Activated gamma-delta T cell treated with anti-CD3 and anti-CD28 coated beads, Interleukin-2, amount 50 U/mL, for 16 hours (primary cell): ENCODE data around the gene MN1.
A peak's percentile ranks its signal among the peaks of the same experiment; 100 is the strongest.

Source experiments
- DNase-seq: peaks from one replicate; pipeline ENCODE4 v3.0.0-alpha.2; 2020; ENCODE audit warnings: low read depth

The MN1 gene

GRCh38 chr22:27801616-27802345 is at the start of gene MN1:
MN1 (minus strand) TSS chr22:27801756; CDS start chr22:27800543, 1,213 bp downstream.
- DNase-seq, result peak; percentile 9

DNA sequence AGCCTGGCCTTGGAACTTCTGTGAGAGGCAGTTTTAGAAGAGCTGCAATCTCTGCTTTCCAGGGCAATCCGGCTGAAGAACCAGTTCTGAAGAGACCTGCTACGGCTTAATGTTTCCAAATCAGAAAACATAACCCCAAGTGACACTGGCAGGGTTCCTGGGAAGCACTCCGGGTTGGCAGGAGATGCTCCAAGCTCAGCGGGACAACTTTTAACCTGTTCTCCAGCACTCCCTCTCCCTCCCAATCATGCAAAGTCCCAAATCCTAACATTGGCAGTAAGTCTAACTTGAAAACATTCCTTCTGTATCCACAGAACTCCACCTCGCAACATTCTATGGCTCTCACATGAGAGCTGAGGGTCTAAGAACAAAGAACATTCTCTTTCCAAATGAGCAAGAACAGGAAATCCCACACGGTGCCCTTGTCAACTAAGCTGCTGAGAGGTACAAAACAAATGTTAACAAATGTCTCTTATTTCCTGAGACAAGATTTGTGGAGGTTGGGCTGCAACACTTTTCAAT is 48.5 kb upstream of the MN1 start:
- no peak for DNase-seq

DNA sequence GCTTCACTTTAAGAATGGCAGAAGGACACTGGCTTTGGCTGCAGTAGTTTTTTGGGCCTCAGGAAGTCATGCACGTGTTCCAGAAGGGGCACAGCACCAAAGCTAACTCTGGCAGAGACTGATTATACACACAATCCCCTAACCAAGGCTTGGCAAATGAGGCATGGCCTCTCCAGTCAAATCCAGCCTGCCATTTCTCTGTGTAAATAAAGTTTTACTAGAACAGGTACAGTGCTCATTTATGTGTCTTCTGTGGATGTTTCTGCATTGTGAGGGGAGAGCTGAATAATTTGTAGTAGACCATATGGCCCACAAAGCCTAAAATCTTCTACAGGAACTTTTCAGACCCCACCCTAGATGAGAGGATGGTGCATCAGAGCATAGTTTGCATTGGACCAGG is 46.4 kb upstream of the MN1 start:
- no peak for DNase-seq

GRCh38 chr22:27846910-27847309 is 45.4 kb upstream of the MN1 start:
- no peak for DNase-seq

DNA sequence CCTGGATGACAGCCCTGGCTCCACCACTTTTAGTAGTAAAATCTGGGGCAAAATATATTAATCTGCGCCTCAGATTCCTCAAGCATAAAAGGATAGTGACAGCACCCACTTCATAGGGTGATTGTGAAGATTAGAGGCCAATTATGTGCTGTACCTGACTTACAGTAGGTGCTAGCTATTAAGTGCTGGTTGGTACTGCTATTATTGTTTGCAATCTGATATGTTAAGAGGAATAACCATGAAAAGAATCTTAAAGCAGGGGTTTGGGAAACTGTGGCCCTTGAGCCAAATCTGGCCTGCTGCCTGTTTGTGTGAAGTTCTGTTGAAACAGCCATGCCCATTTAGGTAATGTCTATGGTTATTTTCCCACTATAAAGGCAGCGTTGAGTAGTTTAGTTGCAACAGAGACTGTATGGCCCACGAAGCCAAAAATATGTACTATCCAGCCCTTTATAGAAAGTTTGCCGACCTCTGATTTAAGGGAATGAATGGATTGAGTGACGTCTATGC is 44.7 kb upstream of the MN1 start:
- no peak for DNase-seq

DNA sequence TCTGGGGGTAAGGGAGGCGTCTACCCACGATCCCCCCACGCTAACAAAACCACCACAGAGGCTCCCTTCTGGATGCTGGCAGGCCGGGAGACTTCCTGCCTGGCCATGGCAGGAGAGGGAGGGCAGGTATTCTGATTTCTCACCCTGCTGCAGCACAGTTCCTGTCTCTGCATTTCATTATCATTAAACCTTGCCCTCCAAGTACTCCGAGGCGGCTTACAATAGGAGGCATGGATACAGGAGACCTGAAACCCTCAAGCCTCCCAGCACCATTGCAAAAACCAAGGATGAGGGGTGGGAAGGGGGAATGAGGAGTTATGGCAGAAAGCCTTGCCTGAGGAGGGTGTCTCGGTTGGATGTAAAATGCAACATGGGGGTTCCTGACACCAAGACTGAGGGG is 44.1 kb upstream of the MN1 start:
- DNase-seq, result no peak

- DNase-seq, result no peak
Measured at GRCh38 chr22:27844656-27845591, 43.4 kb upstream of the MN1 start.

DNA sequence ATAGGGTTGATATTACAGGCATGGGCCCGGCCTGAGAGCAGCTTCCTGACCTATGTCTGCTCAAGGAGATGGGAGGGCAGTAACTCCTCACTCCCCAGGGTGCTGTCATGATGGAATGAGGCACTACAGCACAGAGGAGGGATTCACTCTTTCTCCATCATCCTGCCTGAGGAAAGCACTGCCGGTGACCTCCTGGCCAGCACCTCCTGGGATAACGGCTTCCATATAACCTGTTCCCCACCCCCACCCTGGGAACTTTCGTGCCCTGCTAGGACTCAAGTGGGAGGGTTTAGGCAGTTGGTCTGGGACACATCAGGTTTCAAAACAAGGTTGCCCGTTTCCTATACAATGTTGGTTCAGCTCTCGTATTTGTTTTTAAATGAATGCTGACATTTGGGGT is 42.7 kb upstream of the MN1 start:
- no peak for DNase-seq

DNA sequence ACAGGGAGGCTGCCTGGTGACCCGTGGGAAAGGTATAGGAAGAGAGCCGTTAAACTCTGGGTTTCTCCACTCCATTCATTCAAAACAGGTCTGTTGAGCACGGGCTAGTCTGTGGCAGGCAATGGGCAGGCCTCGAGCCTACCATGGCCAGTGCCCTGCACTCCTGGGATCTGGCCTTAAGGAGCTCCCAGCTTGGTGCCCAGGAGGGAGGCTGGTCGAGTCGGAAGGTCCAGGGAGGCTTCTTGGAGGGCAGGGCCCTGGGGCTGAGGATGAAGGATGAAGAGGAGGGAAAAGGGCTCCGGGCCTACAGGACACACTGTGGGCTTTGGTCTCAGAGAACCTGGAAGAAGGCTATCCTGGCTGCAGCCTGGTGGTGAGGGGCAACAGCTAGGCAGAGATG is 41.9 kb upstream of the MN1 start:
- DNase-seq, result no peak

GRCh38 chr22:27842669-27843431 is 41.3 kb upstream of the MN1 start:
- DNase-seq, result no peak

DNA sequence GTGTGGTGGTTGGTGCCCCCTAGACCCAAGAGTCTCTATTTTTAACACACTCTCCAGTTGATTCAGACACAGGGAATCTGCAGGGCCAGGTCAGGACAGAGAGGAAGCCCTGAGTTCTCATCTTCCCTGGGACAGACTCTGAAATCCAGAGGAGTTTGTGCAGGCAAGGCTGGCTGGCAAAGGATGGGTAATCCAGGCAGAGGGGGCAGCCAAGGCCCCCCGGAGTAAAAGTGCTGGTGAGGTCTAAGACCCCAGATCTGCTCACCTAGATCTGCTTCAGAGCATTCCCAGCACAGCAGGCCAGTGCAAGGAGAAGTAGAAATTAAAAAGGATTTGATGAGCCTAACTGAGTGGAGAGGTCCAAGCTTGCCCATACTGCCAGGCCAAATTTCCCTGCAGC is 40.6 kb upstream of the MN1 start:
- DNase-seq, result no peak

DNA sequence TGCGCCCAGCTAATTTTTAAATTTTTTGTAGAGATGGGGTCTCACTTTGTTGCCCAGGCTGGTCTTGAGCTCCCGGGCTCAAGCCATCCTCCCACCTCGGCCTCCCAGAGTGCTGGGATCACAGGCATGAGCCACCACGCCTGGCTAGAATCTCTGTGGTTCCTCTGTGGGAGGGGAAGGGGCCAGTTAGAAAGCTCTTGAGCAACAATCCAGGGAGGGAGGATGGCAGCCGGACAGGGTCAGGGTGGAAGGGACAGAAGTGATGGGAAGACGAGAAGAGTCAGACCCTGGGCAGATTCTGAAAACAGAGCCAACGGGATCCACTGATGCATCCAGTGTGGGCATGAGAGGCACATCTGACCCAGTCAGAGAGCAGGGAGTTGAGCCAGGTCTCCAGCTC is 38.9 kb upstream of the MN1 start:
- no peak for DNase-seq

GRCh38 chr22:27839057-27839660 is 37.6 kb upstream of the MN1 start:
- DNase-seq, result no peak

GRCh38 chr22:27836181-27836580 is 34.6 kb upstream of the MN1 start:
- DNase-seq, result no peak

- DNase-seq, result no peak
Measured at GRCh38 chr22:27835446-27835845, 33.9 kb upstream of the MN1 start.

DNA sequence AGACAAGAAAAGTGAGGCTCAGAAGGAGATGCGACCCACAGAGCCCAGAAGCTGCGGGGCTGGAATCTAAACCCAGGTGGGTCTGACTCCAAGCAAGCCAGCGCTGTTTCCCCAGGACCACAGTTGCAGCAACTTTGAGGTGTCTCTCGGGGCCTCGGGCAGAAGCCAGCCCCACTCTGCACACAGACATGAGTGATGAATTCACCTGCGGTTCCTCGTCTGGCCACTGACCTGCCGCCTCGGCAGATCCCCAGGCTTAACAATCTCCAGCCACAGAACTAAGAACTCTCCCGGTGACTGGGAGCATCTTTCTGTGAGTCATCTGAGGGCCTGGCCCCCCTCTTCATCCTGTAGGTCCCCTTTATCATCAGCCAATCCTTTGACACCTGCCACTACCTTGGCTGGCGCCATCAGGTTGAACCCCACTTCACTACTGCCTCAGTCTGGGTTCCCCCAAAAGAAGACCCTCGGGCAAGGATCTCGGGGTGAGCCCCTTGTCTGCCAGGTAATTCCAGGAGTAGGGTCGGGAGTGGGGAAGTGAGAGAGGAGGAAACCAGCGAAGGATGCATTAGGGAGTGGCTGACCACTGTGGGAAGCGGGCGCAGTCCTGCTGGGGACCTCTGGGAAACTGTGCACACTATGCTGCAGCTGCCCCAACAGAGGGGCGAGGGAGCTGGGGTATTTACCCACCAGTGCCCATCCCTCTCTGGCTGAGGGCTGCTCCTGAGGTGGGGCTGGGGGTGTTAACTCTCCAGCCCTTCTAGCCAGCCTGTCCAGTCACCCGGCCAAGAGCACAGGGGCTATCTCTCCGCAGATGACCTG is 33.0 kb upstream of the MN1 start:
- DNase-seq, result no peak

DNA sequence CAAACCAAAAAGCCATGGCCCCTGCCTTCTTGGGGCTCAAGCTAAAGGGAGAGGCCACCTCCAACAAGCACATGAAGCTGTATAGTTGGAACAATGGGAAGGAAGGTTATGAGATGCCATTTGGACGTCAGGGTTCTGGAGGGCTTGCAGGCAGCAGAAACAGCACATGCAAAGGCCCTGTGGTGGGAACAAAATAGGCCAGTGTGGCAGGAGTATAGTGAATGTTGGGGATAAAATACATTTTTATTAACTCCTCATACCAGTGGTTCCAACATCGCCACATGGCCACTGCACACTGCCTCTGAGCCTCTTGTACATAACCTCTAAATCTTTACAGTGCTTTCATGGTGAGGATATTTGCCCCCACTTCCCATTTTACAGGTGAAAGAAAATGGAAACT is 32.2 kb upstream of the MN1 start:
- no peak for DNase-seq

GRCh38 chr22:27832606-27833005 is 31.1 kb upstream of the MN1 start:
- no peak for DNase-seq

DNA sequence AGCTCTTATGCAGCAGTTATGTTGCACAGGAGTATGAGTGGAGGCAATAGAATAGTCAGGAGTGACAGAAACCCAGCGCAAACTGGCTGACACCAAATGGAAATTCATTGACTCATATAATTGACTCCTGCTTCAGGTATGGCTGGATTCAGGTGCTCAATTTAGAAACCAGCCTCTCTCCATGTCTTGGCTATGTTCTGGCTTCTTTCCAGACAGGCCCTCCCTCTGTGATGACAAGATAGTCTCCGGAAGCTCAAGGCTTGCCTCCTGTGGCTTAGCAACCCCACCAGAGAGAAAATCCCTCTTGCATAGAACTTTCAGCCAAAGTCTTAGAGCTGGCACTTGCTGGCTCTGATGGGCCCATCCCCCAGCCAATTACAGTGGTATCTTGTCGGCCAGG is 28.1 kb upstream of the MN1 start:
- no peak for DNase-seq

DNA sequence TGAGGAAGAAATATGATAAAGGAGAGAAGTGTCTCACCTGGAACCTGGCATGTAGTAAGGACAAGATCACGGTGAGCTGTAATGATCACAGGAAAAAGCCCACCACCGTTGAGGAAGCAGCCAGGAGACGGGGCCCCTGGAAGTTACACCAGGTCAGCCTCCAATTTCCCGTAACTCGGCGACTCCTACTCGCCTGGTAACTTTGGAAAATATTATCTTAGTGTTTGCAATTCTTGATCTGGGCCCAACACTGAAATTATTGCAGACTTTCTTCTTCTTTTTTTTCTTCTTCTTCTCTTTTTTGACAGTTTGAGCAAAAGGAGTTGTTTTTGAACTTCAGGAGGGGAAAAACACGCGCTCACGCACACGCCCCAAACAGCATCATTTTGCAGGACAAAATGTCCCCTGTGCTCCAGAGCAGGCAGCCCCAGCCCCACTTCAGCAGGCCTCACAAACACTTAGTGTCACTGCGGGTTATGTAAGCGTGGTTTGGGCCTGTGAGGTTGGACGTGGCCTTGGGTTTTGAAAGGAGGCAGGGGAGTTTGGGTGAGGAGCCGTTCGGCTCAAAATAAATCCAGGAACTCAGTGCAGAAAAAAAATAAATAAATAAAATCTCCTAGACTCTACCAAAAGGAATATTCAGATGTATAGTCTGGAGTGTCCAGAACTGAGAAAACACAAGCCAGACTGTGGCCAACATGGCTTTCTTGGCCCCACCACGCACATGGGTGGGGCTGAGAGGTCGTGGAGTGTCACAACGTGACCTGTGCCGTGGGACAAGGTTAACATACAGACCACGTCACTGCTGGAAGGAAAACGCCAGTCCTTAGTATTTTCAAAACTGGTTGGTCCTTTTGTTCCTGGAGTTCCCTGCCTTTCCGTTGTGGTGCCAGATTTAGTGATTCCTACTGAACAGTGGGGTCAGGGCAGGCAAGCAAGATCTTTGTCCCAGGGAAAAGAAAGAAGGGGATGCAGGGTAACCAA is 26.3 kb upstream of the MN1 start:
- no peak for DNase-seq
